ENCODE results near the gene COQ10A.

DNA sequence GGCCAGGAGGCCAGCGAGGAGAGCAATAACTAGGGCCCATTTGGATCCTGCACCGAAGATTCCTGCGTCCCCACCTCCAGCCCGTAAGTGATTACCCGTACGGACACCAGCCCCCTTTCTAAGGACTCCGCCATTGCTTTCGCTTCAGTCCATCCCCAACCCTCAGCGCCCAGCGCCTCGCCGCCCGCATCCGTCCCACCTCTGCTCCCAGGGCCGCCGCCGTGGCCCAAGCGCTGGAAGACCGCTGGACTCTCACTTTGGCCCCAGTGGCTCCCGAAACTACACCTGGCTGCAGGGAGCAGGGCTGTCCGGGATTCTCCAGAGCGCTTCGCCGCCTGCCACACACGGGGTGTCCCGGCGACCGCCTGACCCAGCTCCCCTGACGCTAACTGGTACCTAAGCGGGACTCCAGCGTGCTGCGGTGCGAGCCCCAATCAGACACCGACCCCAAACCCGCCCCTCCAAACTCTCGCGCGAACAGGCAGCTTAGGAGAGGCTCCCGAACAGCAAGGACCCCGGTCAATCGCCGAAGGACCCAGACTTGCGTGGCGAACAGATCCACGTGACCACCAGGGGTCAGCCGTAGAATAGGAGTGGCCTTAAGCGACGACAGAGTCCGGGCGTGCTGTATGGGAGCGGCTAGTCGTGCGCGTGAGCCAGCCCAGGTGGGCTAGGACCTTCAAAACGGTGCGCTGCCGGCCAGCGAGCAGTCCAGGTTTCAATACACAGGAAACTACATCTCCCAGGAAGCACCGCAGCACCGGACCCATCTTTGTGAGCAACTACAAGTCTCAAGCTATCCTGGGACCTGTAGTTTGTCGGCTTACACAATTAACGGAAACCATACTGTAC, 49.1 kb downstream of the COQ10A start, which contains the start of gene CNPY2:
- TF ChIP-seq, protein P1, sequence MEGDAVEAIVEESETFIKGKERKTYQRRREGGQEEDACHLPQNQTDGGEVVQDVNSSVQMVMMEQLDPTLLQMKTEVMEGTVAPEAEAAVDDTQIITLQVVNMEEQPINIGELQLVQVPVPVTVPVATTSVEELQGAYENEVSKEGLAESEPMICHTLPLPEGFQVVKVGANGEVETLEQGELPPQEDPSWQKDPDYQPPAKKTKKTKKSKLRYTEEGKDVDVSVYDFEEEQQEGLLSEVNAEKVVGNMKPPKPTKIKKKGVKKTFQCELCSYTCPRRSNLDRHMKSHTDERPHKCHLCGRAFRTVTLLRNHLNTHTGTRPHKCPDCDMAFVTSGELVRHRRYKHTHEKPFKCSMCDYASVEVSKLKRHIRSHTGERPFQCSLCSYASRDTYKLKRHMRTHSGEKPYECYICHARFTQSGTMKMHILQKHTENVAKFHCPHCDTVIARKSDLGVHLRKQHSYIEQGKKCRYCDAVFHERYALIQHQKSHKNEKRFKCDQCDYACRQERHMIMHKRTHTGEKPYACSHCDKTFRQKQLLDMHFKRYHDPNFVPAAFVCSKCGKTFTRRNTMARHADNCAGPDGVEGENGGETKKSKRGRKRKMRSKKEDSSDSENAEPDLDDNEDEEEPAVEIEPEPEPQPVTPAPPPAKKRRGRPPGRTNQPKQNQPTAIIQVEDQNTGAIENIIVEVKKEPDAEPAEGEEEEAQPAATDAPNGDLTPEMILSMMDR (IDR thresholded peaks at IDR 0.05): peak in 1 of 6 experiments; percentile 25
- TF ChIP-seq POLR2A (IDR thresholded peaks at IDR 0.05): peak in 3 of 4 donors; percentile 8 to 84 (median 74)
